NCI-H1417 treated with DMSO at 0.1 percent for 48 hours (cell line): ENCODE results near the gene DNMT3B.

Source experiments
- DNase-seq: peaks from one replicate; lab custom pipeline; 2025; lab: John Stamatoyannopoulos, UW

The DNMT3B gene

DNA sequence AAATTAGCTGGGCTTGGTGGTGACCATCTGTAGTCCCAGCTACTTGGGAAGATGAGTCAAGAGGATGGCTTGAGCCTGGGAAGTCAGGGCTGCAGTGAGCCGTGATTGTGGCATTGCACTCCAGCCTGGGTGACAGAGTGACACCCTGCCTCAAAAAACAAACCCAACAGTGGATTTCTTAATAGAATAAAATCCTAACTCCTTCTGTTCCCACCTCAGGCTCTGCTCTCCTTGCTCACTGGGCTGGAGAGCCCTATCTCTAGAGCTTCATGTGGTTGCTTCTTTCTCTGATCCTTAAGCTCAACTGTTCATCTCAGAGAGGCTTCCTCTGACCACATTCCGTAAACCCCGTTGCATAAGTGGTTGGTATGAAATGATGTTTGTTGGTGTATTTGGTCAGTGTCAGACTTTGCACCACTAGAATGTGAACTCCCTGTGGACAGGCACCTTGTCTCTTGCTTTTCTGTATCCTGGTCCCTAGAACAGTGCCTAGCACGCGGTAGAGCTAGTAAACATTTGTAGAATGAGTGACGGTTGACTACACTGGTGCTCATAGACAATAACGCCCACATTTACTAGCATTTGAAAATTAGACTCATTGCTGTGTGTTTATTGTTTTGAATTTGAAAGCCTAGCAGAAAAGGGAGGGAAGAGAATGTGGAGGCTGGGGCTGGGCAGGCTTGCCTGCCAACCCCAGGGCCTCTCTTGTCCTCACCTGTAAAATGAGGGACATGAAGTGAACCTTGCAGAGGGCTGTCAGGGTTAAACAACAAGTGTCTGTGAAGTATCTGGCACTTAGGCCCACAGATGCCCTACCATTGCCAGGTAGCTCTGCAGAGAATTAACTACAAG is 61.8 kb downstream of the DNMT3B start:
- DNase-seq: no peak

DNA sequence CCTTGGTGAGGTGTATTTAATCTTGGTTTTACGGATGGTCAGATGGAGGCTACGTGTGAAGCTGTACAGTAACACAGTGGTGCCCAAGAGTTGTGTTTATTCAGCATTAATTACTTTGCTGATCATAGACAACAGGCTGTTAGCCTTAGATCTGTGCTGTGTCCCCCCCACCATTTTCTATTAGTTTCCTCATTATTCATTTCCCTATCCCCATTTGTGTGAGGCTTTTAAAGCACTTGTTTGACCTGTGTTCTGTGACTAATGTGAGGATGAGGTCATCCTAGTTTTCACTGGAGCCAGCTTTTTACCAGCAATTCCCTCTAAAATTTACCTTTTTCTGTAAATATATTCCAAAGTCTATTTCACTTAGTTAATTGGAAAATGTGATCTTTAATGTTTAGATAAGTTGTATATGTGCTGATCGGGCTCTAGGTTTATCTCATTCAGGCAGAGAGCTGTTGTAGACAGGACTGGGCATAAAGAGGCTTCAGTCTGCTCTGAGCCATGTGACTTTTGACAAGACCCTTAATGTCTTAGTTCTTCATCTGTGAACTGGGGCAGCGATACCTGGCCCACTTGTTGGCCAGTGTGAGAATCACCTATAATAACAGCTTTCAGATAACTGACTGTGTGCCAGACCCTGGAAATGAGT is 66.0 kb downstream of the DNMT3B start:
- DNase-seq: no peak

DNA sequence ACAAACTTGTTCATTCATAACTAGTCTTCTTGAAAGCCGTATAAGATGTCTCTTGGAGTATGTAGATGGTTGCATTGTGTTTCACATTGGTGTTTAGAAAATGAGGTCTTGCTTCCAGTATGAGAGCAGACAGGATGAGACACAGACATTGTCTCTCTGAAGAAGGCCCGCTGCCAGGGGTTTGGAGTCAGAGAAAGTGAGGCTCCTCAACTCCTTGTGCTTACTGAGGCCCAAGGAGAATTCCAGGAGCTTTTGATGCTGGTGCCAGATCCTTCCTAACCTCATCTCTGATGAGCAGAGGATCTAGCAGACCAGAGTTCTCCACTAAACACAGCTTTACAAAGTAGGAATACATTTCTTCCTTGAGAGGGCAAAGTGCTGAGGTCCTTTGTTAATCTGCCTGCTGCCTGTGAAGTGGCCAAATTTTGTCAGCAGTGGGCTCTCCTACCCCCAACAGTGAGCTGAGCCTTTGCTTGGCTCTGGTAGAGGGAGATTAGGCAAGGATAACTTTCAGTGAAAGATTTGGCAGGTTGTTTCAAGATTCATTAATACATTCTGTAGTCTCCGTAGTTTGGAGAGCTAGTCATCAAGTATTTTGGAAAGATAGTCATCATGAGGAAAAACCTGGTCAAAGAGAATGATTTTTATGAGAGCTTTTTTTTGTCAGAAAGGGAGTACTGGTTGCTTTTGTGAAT is 67.3 kb downstream of the DNMT3B start:
- DNase-seq: no peak

DNA sequence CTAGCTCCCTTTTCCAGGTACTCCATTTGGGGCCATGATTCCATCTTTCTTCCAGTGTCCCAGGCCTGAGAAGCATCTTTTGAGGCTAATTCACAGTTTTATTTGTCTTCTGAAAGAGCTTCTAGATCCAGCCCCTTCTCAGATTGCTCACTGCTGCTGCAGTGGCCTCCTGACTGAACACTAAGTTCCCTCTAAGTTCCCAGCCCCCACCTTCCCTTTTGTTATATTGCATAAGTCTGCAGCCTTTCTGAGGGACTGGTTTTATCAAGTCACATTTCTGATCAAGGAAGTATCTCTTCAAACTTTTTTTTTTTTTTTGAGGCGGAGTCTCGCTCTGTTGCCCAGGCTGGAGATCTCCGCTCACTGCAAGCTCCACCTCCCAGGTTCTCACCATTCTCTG is 68.3 kb downstream of the DNMT3B start:
- DNase-seq: no peak

DNA sequence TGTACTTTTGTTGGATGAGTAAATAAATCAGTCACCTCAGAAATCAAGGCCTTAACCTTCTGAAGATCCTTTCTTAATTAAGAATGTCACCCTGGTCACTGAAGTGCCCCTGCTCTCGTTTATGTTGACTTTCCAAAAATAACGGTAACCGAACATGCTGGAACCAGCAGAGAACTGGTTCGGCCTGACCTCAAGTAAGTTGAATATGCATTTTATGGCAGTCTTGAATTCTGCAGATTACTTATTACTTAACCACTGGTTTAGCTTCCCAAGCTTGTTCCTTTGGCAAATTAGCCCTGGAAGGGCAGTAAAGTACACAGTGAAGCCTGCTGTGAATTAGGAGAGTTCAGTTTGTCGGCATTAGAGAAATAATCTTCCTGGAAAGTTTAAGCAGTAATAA is 69.8 kb downstream of the DNMT3B start:
- no peak for DNase-seq

DNA sequence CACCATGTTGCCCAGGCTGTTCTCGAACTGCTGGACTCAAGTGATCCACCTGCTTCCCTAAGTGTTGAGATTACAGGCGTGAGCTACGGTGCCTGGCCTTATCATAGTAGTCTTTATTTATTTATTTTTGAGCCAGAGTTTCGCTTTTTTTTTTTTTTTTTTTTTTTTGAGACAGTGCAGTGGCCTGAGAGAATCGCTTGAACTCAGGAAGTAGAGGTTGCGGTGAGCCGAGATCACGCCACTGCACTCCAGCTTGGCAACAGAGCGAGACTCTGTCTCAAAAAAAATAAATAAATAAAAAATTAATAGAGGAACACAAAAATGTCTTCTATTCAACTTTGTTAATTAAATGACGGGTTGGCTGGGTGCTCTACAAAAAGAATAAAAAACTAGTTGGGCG is 70.5 kb downstream of the DNMT3B start:
- DNase-seq: no peak

DNA sequence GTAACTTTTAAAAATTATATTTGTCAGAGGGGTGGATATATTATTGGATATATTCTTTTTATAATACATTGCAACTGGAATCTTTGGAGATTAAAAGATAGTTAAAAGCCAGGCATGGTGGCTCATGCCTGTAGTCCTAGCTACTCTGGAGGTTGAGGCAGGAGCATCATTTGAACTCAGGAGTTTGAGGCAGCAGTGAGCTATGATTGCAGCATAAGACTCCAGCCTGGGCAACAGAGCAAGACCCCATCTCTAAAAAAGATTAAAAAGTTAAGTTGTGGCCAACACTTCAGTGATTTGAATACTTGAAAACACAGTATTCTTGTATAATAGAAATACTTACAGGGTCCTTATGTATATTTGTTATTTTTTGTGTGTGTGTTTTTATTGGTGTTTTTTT is 72.8 kb downstream of the DNMT3B start:
- DNase-seq: no peak

DNA sequence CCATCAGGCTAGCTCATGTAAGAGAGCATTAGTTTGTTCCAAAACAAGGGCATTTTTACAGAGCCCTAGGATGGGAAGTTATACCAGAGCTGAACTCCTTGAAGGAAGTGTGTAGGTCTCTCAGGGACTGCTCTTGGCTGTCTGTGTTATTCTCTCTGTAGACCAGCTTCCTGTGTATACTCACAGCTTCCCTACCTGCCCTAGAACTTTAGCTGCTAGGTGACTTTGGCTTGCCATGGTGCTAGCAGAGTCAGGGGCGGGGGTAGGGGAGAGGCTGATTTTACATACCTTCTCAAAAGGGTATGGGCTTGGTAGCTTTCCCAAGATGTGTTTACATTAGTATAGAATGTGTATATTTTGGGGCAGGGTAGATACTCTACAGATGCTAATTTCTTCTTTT is 75.0 kb downstream of the DNMT3B start:
- no peak for DNase-seq

DNA sequence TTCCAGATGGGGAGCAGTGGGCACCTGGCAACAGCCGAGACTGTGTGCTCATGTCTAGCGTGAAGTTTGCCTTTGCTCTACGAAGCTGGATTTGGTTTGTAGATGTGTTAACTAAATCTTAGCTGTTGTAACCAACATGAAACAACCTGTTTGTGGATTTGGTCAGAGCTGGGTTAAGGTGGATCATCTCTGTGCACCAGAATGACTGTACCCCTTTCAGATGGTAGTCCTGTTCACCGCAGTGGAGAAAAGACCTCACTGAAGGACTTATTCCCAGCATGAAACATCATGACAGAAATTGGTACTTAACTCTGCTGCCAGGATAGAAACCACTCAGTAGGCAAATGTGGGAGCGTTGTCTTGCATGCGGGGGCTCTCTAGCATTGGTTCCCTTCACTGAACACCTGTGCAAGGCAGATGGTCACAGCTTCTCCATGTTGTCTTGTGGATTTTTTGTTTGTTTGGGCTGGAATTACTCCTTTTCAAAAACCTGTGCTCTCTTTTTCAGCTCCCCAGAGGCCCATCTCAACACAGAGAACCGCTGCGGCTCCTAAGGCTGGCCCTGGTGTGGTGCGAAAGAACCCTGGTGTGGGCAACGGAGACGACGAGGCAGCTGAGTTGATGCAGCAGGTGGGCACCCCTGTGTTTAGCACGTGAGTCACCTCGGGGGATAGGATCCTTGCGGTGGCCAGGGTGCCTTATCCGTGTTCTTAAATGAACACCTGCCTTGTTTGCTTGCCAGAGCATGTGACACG is 77.2 kb downstream of the DNMT3B start:
- DNase-seq: no peak

DNA sequence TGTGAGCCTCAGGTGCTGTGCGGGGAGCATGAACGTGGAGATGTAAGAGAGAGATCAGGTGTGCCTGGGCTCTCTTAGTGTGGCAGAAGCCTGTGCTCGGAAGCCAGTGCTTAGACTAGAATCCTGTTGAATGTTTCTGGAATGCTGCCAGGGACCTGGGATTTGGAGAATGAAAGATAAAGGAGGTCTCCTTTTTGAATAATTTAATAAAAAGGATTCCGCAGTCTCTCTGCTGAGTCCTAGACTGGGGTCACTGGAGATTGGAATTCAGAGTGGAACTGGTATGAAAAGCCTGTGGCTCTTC is 77.7 kb downstream of the DNMT3B start:
- DNase-seq: no peak

DNA sequence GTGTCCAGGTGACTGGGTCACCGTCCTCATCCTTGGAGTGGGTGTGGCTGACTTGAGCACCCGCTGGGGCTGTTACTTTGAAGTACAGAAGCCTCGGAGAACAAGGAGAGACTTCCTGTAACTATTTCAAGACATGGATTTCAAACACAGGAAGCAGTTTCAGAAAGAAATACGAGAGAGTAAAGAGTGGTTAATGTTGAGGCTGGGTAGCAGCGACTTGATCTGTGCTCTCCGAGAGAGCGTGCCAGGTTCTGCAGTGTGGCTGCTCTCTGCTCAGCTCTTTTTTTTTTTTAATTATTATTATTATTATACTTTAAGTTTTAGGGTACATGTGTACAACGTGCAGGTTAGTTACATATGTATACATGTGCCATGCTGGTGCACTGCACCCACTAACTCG is 79.0 kb downstream of the DNMT3B start:
- no peak for DNase-seq

DNA sequence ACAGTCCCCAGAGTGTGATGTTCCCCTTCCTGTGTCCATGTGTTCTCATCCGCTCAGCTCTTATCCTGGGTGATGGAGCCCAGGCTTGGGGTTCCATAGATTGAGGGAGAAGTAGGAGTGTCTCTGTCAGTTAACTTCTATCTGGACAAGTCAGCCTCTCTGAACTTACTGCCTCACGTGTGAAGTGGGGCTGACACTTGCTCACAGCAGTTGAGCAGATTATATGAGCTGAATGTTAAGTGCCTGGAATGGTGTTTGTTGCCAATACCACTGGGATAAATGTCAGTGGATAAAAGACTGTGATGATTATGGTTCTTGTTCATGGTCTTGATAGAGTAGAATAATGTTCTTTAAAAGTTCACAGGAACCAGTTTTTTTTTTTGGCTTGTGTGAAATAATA is 79.4 kb downstream of the DNMT3B start:
- no peak for DNase-seq

DNA sequence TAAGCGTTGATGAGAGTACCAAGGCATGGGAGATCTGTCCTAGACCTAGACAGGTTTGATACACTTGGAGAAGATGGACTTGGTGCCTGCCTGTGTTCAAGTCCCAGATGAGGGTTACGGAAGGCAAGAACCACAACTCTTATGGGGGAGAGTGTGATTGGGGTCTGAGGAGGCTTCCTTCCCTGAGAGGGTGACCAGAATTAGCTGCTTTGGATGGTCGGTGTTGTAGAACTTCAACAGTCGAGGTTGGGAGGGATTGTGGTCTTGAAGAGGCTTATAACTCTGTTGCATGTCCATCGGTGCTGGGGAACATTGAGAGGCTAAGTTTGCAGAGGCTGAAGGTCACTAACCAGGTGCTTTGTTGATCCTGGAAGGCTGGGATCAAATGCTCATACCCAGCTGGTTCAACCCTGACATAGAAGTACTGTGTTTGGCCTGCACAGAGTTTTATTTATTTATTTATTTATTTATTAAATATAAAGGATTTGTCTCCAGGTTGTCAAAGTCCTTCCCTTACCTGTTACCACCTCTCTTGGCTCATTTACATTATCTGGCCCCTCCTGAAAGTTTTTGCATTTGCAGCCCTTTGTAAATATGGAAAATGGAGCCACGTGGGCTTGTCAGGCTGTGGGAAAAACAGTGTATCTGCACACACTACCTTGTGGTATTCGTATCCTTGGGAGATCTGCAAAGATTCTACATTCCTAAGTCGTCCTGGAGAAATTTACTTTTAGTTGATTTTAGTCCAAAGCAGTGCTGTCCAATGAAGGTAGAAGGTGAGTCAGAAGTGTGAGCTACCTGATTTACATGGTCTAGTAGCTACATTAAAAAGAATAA is 80.7 kb downstream of the DNMT3B start:
- no peak for DNase-seq

DNA sequence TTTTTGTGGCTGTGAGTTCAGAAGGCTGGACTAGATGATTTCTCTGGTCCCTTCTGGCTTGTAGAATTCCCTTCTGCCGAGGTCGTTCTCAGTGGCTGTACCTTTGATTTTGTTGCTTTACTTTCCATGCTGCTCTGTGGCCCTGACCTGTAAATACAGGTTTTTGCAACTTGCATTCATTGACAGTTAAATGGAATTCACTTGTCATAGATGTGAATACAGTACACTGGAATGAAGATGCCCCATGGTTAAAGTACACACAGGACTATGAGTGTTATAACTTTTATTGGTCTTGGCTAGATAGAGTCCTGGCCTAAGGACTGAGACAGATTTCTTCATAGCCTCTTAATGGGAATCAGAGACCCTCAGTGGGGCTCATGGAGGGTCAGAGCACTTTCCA is 83.6 kb downstream of the DNMT3B start:
- DNase-seq: no peak

DNA sequence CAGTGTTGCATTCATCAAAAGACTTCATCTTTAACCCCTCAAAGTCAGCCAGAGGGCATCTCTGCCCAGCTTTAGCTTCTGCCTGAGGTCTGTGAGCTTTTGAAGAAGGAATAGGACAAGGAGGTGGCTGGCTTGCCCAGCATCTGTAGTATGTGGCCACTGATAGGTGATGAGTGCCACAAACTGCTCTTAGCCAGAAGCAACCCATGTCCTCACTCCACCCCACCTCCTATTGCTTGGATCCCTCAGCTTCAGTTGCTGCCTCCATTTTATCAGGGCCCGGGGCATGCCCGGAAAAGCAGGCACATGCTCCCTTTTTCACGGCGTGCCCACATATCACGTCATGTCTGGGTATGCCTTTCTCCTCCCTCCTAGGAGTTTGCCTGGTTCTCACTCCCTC is 84.7 kb downstream of the DNMT3B start:
- no peak for DNase-seq

DNA sequence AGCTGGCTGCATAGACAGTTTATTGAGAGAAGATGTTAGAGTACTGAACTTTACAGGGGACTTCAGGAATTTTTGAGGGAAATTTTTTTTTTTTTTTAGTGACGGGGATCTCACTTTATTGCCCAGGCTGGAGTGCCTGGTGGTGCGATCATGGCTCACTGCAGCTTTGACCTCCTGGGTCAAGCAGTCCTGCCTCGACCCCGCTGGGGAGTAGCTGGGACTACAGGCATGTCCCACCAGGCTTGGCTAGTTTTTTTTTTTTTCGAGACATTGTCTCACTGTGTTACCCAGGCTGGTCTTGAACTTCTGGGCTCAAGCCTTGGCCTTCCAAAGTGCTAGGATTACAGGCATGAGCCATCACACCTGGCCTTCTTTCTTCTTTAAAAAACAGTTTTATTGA is 85.8 kb downstream of the DNMT3B start:
- DNase-seq: no peak

DNA sequence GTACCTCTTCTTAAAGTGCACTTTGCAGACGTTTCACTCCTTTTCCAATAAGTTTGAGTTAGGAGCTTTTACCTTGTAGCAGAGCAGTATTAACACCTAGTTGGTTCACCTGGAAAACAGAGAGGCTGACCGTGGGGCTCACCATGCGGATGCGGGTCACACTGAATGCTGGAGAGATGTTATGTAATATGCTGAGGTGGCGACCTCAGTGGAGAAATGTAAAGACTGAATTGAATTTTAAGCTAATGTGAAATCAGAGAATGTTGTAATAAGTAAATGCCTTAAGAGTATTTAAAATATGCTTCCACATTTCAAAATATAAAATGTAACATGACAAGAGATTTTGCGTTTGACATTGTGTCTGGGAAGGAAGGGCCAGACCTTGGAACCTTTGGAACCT is 86.7 kb downstream of the DNMT3B start:
- DNase-seq: no peak

DNA sequence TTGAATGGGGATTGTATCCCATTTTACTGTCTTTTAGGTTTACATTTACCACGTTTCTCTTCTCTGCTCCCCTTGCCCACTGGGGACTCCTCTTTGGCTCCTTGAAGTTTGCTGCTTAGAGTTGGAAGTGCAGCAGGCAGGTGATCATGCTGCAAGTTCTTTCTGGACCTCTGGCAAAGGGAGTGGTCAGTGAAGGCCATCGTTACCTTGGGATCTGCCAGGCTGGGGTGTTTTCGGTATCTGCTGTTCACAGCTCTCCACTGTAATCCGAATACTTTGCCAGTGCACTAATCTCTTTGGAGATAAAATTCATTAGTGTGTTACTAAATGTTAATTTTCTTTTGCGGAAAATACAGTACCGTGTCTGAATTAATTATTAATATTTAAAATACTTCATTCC is 87.4 kb downstream of the DNMT3B start:
- no peak for DNase-seq

DNA sequence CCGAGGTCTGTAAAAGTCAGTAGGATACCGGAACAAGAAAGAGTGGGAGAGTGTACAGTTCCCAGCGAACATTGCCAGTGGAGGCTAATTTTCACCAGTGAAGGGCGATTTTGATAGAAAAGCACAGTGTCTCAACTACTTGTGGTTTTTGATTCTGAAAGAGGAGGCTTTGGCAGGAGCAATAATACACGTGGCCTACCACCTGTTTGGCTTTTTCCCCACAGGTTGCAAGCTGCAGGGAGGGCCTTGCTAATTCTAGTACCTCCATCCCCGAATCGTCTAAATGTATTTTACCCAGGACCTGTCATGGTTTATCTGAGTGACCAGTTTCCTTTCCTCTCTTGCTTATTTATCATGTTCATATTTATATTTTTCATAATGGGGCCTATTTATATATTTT is 93.2 kb downstream of the DNMT3B start:
- DNase-seq: no peak

DNA sequence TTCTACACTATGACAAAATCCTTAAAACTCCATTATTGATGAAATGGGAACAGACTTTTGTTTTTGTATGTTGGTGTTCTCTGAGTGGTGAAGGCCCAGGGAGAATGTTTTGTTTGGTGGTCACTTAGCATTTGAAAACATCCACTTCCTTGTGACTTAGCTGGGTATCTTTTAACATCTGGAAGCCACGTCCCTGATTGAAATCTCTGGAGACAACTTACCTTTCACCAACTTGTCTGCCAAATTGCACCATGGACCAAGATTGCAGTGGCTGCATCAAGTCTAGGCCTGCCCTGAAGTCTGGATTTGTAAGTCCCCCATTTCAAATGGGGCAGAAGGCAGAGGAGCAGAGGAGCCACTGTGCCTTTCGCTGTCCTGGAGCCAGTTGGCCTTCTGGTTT is 96.0 kb downstream of the DNMT3B start:
- DNase-seq: no peak
